Astrocyte of the hippocampus (primary cell): ENCODE measurements around the gene H2BK1.

Experiments
- DNase-seq: peaks from one replicate; pipeline ENCODE4 v3.0.0; 2011; ENCODE audit warnings: low read depth, low spot score

The H2BK1 gene

GRCh38 chr7:151210087-151210854 is at the start of gene H2BK1:
Gene H2BK1 (minus strand): TSS chr7:151210488. CDS start chr7:151210318, 170 bp downstream.
- DNase-seq = no peak

DNA sequence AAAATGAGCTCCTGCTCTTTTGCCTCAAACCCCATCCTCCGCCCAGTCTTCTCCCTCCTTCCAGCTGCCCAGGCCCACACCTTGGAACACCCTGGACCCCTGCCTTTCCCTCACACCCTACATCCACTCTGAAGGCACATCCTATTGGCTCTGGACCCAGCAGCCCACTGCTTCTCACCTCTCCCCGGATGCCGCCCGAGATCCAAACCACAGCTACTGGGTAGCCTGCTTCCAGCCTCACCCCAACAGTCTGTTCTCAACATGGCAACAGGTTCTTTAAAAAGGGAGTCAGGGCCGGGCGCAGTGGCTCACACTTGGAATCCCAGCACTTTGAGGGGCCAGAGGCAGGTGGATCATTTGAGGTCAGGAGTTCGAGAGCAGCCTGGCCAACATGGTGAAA is 47.7 kb upstream of the H2BK1 start:
- no peak for DNase-seq

- DNase-seq = no peak
Measured at GRCh38 chr7:151256410-151257045, 46.2 kb upstream of the H2BK1 start.

DNA sequence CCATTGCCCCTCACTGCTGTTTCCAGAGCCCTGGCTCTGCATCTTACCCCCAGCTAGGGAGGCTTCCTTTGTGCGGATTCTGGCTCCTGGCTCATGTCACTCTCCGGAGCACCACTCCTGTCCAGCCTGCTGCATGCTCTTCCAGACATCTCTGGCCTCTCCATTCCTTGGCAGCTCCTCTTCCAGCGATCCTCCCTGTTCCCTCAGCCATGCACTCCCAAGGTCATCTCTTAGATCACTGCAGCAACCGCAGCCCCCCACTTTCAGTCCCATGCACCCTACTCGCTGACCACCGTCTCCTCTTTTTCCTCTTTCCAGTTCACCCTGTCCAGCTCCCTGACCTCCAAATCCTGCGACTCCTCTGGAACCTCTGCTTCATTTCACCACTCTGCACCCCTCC is 45.1 kb upstream of the H2BK1 start:
- DNase-seq = no peak

- DNase-seq = no peak
Measured at GRCh38 chr7:151254851-151255250, 44.6 kb upstream of the H2BK1 start.

- no peak for DNase-seq
Measured at GRCh38 chr7:151254316-151254715, 44.0 kb upstream of the H2BK1 start.

GRCh38 chr7:151252961-151253711 is 42.8 kb upstream of the H2BK1 start:
- DNase-seq = peak; percentile 39

GRCh38 chr7:151252561-151252835 is 42.2 kb upstream of the H2BK1 start:
- no peak for DNase-seq

- peak; percentile 90 for DNase-seq
Measured at GRCh38 chr7:151251689-151252560, 41.6 kb upstream of the H2BK1 start.

GRCh38 chr7:151251328-151251688 is 41.0 kb upstream of the H2BK1 start:
- DNase-seq = no peak

- DNase-seq = no peak
Measured at GRCh38 chr7:151250181-151251132, 40.2 kb upstream of the H2BK1 start.

GRCh38 chr7:151249732-151250072 is 39.4 kb upstream of the H2BK1 start:
- peak; percentile 67 for DNase-seq

- DNase-seq = no peak
Measured at GRCh38 chr7:151249034-151249731, 38.9 kb upstream of the H2BK1 start.

- DNase-seq = peak; percentile 95
Measured at GRCh38 chr7:151248346-151249033, 38.2 kb upstream of the H2BK1 start, which contains the start of gene SMARCD3. Gene SMARCD3 (minus strand): TSS chr7:151248694. CDS start chr7:151248562, 132 bp downstream.

- DNase-seq = peak; percentile 61
Measured at GRCh38 chr7:151247611-151248345, 37.5 kb upstream of the H2BK1 start.

- peak; percentile 27 for DNase-seq
Measured at GRCh38 chr7:151246851-151247580, 36.7 kb upstream of the H2BK1 start.

DNA sequence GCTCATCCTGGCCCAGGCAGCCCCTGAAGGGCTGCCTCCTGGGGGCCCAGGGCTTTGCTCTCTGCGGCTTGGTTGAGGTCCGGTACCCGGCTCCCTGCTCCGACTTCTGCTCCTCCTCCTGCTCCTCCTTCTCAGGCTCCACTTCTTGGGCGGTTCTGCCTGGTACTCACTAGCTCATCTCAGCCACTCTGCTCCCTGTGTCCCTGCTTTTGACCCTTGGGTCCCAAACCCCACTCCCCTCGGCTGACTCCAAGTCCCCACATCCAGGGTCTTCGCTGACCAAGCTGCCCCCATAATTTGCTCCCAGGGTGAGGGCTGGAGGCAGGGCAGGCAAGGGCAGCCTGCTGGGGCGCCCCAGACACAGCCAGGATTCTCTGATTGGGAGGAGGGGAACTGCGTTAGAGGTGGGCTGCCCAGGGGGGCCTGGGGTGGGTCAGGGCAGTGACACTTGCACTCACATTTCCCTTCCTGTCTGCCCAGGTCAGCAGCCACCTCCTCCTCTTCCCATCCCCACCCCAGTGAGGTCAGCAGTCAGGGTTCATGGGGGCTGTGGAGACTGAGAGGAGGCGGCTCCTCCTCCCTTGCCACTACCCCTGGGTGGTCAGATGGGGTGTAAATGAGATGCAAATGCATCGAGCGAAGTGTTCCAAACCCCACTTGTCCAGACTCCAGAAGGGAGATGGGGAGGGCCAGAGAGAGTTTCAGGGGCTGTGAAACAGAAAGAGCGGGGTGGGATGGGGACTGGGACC is 36.0 kb upstream of the H2BK1 start:
- DNase-seq = peak; percentile 25
